Lung (tissue), 12 donors: ENCODE measurements around the gene DLX1. TPM values are rescaled to one million over a fixed set of nuclear protein-coding genes. Genes with fewer than 3 reads are reported as not detected.

Experiments used
- ATAC-seq: fragments of 200-7000 bp; cut with Tn5 transposase; one replicate; pipeline ENCODE4 v1.9.1; 2020; ENCODE audit warnings: moderate number of reproducible peaks; ENCODE audit not compliant: insufficient read depth, low FRiP score
- DNase-seq, 3 donors: peaks; one replicate each; pipeline ENCODE4 v3.0.0-alpha.2; 2013 to 2017
- H3K27ac ChIP-seq, 2 donors: one replicate each; pipeline ENCODE4 v1.5.1; 2013; ENCODE audit warnings: mild to moderate bottlenecking in 2 of 2, moderate library complexity in 2 of 2, control low read depth in 1 of 2, inconsistent platforms in 1 of 2, low read depth in 1 of 2, low read length in 1 of 2
- H3K27me3 ChIP-seq, 3 donors: one replicate each; pipeline ENCODE4 v1.5.1; 2013; ENCODE audit warnings: low read length in 2 of 3; ENCODE audit not compliant: control insufficient read depth in 3 of 3, insufficient read depth in 3 of 3
- H3K36me3 ChIP-seq, 4 donors: one replicate each; pipeline ENCODE4 v1.5.1; 2013; ENCODE audit warnings: low read length in 4 of 4, mild to moderate bottlenecking in 1 of 4, moderate library complexity in 1 of 4; ENCODE audit not compliant: control insufficient read depth in 4 of 4, insufficient read depth in 4 of 4
- H3K4me1 ChIP-seq, 5 donors: one replicate each; pipeline ENCODE4 v1.5.1; 2013; ENCODE audit warnings: low read length in 5 of 5, mild to moderate bottlenecking in 2 of 5, moderate library complexity in 1 of 5; ENCODE audit not compliant: control insufficient read depth in 5 of 5, insufficient read depth in 5 of 5
- H3K4me3 ChIP-seq: one replicate; pipeline ENCODE4 v1.5.1; 2013; ENCODE audit warnings: mild to moderate bottlenecking, control low read depth, moderate library complexity
- H3K9ac ChIP-seq, 2 donors: one replicate each; pipeline ENCODE4 v1.5.1; 2013; ENCODE audit warnings: low read length in 2 of 2, control low read depth in 1 of 2; ENCODE audit not compliant: insufficient read depth in 1 of 2
- H3K9me3 ChIP-seq, 4 donors: one replicate each; pipeline ENCODE4 v1.5.1; 2013; ENCODE audit warnings: low read length in 3 of 4, mild to moderate bottlenecking in 1 of 4, moderate library complexity in 1 of 4; ENCODE audit not compliant: control insufficient read depth in 4 of 4, insufficient read depth in 3 of 4
- WGBS, 2 donors: extraction: QIAGEN DNeasy Blood & Tissue Kit; methylation state at CpG; one replicate each; pipeline ENCODE4 v1.1.7; 2013; 5-methylcytosine and 5-hydroxymethylcytosine counted together
- polyA plus RNA-seq, 2 donors: library from polyadenylated mRNA; stranded (reverse); fragments of 200-250 nt; gene quantifications; one replicate each; pipeline ENCODE4 v1.2.1, GENCODE V29; 2013
- total RNA-seq, 2 donors: library from RNA; depleted of rRNA in 1 of 2; stranded (reverse); fragments of >200 nt in 1 of 2; gene quantifications; one replicate each; pipeline ENCODE4 v1.2.1, GENCODE V29; 2014 to 2021
- TF ChIP-seq, protein P1 (sequence below): IDR thresholded peaks from 2 replicates; pipeline ENCODE4 v1.5.1; 2012; ENCODE audit warnings: mild to moderate bottlenecking; ENCODE audit errors: control extremely low read depth, extremely low read depth
- donor health status: control.
- donor health status: control.
- donor health status: Bipolar disorder and iron deficiency.
- donor health status: healthy.
- donor health status: DM: yes; HTN: yes; CAD: no.

Gene DLX1
- total and polyA plus RNA-seq, 4 donors: 0.05 TPM; not detected in 3

DNA sequence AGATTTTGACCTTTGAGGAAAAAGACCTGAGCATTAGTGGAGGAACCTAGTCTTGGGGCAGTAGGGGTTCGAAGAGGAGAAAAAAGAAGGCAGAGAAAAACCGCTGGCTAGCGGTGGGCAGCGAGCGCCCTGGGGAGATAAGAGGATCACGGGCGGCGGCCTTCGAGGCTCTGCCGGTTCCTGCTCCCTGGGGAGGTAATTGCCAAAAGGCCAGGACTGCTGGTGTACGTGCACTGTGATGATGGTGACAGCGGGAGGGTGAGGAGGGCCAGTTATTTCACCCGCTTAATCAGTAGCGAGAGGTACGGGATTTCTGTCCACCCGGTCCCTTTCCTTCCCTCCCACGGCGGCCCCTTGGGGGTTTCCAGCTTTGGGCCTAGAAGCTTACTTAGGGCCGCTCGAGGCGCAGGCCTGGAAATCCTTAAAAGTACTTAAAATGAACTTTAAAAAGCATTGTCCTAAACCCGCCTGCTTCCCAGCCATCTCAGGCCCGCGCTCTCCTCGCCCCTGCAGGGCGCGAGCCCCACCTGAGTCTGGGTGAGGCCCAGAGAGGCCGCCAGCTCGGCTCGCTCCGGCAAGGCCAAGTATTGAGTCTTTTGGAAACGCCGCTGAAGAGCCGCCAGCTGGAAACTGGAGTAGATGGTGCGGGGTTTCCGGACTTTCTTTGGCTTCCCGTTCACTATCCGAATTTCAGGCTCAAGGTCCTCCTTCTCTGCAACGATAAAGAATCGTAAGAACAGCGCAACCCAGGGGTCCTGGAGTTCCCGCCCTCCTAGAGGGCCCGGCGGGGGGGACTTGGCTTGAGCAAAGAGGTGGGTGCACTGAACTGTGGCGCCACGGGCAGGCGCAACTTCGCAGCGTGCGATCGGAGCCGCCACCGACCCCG lies 15.9 kb downstream of the DLX1 start:
- peaks cover 0 to 91% (median 87%) of the 10 kb centered on the region in 3 donors for H3K27me3 ChIP-seq
- no peaks in the 10 kb centered on the region for H3K36me3 ChIP-seq
- no peak overlapping the region for H3K4me3 ChIP-seq
- peaks cover 0 to 9% (median 0%) of the 10 kb centered on the region in 4 donors for H3K9me3 ChIP-seq
- H3K27ac ChIP-seq: no peak overlapping the region
- TF ChIP-seq, protein P1, sequence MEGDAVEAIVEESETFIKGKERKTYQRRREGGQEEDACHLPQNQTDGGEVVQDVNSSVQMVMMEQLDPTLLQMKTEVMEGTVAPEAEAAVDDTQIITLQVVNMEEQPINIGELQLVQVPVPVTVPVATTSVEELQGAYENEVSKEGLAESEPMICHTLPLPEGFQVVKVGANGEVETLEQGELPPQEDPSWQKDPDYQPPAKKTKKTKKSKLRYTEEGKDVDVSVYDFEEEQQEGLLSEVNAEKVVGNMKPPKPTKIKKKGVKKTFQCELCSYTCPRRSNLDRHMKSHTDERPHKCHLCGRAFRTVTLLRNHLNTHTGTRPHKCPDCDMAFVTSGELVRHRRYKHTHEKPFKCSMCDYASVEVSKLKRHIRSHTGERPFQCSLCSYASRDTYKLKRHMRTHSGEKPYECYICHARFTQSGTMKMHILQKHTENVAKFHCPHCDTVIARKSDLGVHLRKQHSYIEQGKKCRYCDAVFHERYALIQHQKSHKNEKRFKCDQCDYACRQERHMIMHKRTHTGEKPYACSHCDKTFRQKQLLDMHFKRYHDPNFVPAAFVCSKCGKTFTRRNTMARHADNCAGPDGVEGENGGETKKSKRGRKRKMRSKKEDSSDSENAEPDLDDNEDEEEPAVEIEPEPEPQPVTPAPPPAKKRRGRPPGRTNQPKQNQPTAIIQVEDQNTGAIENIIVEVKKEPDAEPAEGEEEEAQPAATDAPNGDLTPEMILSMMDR: no peak
- peak in 2 of 3 donors; percentile 46 to 52 for DNase-seq
- H3K9ac ChIP-seq: no peak overlapping the region
- no peak for ATAC-seq
- WGBS, 2 donors: 3 to 9% methylated on average over 52 to 54 of the region's 54 CpGs
- H3K4me1 ChIP-seq: peaks cover 0 to 52% (median 9%) of the 10 kb centered on the region in 5 donors

DNA sequence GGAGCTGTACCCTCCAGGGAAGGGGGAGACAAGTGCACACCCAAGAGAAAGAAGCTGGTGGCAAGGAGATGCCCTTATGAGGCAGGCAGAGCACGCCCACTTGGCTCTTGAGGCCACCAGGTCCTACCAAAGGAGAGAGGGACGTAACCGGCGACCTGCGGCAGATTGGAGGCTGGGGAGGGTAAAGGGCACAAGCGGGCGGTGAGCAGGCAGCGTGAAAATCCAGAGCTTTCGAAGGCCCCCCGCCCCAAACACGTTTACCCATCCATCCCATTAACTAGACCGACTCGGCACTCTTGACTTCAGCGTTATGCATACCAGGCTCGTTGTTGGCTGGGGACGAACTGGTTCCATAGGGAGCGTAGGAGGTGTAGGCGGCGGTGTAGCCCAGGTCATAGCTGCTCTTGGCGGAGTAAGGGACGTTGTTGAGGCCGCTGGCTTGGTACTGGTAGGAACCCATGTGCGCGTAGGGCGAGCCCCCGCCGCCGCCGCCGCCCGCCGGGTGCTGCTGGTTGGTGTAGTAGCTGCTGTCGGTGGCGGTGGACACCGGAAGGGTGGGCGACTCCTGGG lies 16.6 kb downstream of the DLX1 start:
- Histone ChIP-seq H3K9ac (no peak overlapping the region), H3K4me3 (no peak overlapping the region), H3K27ac (no peak overlapping the region), H3K4me1 (peaks cover 0 to 52% (median 9%) of the 10 kb centered on the region in 5 donors), H3K9me3 (peaks cover 0 to 9% (median 0%) of the 10 kb centered on the region in 4 donors), H3K36me3 (no peaks in the 10 kb centered on the region), H3K27me3 (peaks cover 0 to 91% (median 89%) of the 10 kb centered on the region in 3 donors)
- TF ChIP-seq, protein P1: no peak
- no peak for ATAC-seq
- WGBS, 2 donors: 1 to 6% methylated on average over 25 to 36 of the region's 36 CpGs
- DNase-seq: peak in 2 of 3 donors; percentile 38 to 49

DNA sequence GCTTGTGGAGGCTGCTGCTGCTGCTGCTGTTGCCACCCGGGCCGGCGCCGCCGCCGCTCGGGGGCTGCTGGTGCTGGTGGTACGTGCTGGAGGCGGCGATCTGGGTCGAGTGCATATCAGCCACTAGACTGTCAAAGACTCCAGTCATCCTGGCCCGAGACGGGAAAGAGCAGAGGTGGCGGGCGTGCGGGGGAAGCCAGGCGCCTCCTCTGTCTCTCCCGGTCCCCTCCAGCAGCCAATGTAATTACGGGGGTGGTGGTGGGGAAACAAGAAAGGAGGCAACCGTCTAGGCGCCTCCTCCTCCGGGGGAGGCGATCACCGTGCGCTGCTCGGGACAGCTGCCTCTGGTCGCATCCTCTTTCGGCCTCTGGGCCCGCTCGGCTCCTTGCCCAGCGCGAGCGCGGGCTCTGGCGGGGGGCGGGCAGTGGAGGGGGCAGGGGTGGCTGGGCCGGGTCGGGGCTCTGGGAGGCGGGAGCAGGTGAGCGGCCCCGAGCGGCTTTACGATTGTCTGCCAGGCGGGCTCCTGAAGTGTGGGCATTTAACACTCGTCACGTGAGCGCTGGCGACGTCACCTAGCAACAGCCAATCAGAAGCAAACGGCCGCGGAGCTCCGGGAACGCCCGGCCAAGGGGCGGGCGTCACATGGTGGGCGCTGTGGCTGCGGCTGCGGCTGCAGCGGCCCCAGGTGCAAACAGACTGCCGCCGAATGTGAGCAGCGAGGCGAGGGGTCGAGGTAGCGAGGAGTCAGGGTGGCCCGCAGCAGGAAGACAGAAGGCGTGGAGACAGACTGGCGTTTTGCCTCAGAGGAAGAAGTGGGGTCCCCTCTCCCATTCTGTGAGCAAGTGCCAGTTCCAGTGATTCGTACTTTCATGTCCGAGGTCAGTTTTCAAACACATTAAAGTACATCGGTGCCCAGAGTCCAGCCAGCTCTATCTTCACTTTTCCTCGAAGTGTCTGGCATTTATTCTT lies 17.4 kb downstream of the DLX1 start, which contains the start of gene DLX2:
Gene DLX2 (minus strand): TSS at position 510 of the 969 bp plus-strand sequence. CDS start 362 bp downstream, at position 148.
- Histone ChIP-seq H3K36me3 (no peaks in the 10 kb centered on the region), H3K27ac (no peak within 1 kb of the TSS), H3K9ac (no peak within 1 kb of the TSS), H3K4me3 (peak within 1 kb of the TSS; percentile 1), H3K27me3 (peaks cover 0 to 90% (median 90%) of the 10 kb centered on the region in 3 donors), H3K4me1 (peaks cover 0 to 49% (median 9%) of the 10 kb centered on the region in 5 donors), H3K9me3 (peaks cover 0 to 9% (median 0%) of the 10 kb centered on the region in 4 donors)
- DNase-seq (peak; percentile 90 to 91 (median 90)), ATAC-seq (peak; percentile 39)
- TF ChIP-seq, protein P1: no peak
- WGBS, 2 donors: 1% methylated on average over 74 of the region's 74 CpGs
